ENCODE data around the gene RALGPS2. TPM values are rescaled to one million over a fixed set of nuclear protein-coding genes. Genes with fewer than 3 reads are reported as not detected.

The RALGPS2 gene
- total RNA-seq, 1 donor from 2014 or later, result 47.8 TPM

GRCh38 chr1:178706432-178706831 lies 18.6 kb upstream of the RALGPS2 start:
- peaks cover 14% of the 10 kb centered on the region for H3K4me1 Mint-ChIP-seq (ENCODE audit: unreplicated experiment)
- no peaks in the 10 kb centered on the region for H3K36me3 Mint-ChIP-seq
- H3K27me3 Mint-ChIP-seq, result peaks cover 3% of the 10 kb centered on the region
- no peaks in the 10 kb centered on the region for H3K9me3 Mint-ChIP-seq
- H3K27ac Mint-ChIP-seq, result no peak overlapping the region
- H3K4me3 Mint-ChIP-seq, result no peak overlapping the region
- no peak for DNase-seq (ENCODE audit: extremely low spot score, unreplicated experiment)
- TF ChIP-seq CTCF (conservative IDR thresholded peaks at IDR 0.05), result no peak

DNA sequence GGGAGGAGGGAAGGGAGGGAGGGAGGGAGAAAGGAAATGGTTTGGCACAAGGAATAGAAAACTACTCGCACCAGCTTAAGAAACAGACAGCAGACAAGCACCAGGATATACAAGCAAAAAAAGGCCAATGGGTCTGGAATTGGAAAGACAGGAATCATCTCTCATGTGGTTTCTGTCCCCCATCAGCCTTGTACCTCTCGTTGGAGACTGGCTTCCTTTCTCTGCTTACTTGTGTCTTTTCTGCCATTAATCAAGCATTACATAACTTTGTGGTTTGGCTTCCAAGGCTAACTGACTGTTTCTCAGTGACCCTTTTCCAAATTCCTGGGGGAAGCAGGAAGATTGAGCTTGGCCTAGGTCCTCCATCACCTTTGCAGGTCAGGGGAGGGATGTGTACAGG lies 11.8 kb upstream of the RALGPS2 start:
- H3K4me3 Mint-ChIP-seq, result no peak overlapping the region
- no peaks in the 10 kb centered on the region for H3K9me3 Mint-ChIP-seq
- H3K27me3 Mint-ChIP-seq, result peaks cover 3% of the 10 kb centered on the region
- no peak overlapping the region for H3K27ac Mint-ChIP-seq
- H3K4me1 Mint-ChIP-seq (ENCODE audit: unreplicated experiment), result no peaks in the 10 kb centered on the region
- no peak for TF ChIP-seq CTCF (conservative IDR thresholded peaks at IDR 0.05)
- DNase-seq (ENCODE audit: extremely low spot score, unreplicated experiment), result no peak
- no peaks in the 10 kb centered on the region for H3K36me3 Mint-ChIP-seq

DNA sequence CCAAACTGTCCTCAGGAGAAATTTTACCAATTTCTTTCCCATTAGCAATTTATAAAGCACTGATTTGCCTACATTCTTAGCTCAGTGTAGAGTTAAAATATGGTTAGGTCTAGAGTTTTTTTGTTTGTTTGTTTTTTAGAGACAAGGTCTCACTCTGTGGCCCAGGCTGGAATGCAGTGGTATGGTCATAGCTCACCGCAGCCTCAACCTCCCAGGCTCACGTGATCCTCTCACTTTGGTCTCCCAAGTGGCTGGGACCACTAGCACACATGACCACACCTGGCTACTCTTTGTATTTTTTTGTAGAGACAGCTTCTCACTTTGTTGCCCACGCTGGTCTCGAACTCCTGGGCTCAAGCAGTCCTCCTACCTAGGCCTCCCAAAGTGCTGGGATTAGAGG lies 10.6 kb upstream of the RALGPS2 start:
- DNase-seq (ENCODE audit: extremely low spot score, unreplicated experiment), result no peak

DNA sequence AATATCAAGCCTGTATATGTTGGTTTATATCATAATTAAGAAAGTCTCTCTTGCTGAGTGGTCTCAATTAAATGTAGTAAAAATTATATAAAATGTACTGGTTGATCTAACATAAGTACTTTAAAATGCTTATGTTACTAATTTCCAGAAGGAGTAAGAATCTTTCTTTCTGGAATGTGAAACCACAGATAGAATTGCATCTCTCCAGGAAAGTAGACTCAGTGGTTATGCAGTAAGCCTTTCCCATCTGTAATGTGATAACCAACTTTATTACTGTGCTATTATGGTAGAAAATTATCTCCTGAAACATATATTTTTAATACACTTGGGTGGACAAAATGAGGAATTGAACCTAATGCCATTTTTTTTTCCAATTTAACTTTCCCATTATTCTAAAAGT lies 8.9 kb upstream of the RALGPS2 start:
- no peaks in the 10 kb centered on the region for H3K4me1 Mint-ChIP-seq (ENCODE audit: unreplicated experiment)
- no peak for TF ChIP-seq CTCF (conservative IDR thresholded peaks at IDR 0.05)
- no peaks in the 10 kb centered on the region for H3K27me3 Mint-ChIP-seq
- DNase-seq (ENCODE audit: extremely low spot score, unreplicated experiment), result no peak
- H3K9me3 Mint-ChIP-seq, result no peaks in the 10 kb centered on the region
- no peak overlapping the region for H3K27ac Mint-ChIP-seq
- H3K4me3 Mint-ChIP-seq, result no peak overlapping the region
- H3K36me3 Mint-ChIP-seq, result no peaks in the 10 kb centered on the region

More for the DNA sequence above, 10.6 kb upstream of the RALGPS2 start:
- no peak for TF ChIP-seq CTCF (conservative IDR thresholded peaks at IDR 0.05)
- Mint-ChIP-seq H3K4me3 (no peak overlapping the region), H3K27ac (no peak overlapping the region), H3K4me1 (ENCODE audit: unreplicated experiment) (no peaks in the 10 kb centered on the region), H3K36me3 (no peaks in the 10 kb centered on the region), H3K27me3 (peaks cover 3% of the 10 kb centered on the region), H3K9me3 (no peaks in the 10 kb centered on the region)

- no peak for DNase-seq (ENCODE audit: extremely low spot score, unreplicated experiment)
- Mint-ChIP-seq H3K4me1 (ENCODE audit: unreplicated experiment) (peaks cover 1% of the 10 kb centered on the region), H3K27ac (no peak overlapping the region), H3K27me3 (no peaks in the 10 kb centered on the region), H3K9me3 (no peaks in the 10 kb centered on the region), H3K4me3 (no peak overlapping the region), H3K36me3 (no peaks in the 10 kb centered on the region)
- TF ChIP-seq CTCF (conservative IDR thresholded peaks at IDR 0.05), result no peak
Measured at GRCh38 chr1:178718520-178718919, 6.5 kb upstream of the RALGPS2 start.

DNA sequence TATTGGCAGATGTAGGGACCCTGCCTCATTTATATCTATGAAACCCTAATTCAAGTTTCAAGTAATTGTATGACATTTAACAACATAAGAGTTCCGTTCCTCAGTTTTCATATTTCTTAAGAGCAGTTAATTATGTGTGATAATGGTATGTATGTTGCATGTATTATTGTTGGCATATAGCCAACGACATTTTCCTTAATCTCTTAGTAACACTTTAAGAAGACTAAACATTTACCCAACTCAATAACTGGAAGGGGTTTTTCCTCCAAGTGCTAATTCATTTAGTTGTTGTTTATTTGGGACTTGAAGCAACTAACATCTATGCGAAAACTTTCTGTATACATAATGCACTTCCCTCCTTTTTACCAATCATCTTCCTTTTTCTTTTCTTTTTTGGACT lies 1.5 kb upstream of the RALGPS2 start:
- Mint-ChIP-seq H3K4me1 (ENCODE audit: unreplicated experiment) (peaks cover 33% of the 10 kb centered on the region), H3K27ac (peak overlapping the region; percentile 90), H3K27me3 (no peaks in the 10 kb centered on the region), H3K36me3 (no peaks in the 10 kb centered on the region), H3K9me3 (no peaks in the 10 kb centered on the region), H3K4me3 (peak overlapping the region; percentile 92)
- no peak for DNase-seq (ENCODE audit: extremely low spot score, unreplicated experiment)
- no peak for TF ChIP-seq CTCF (conservative IDR thresholded peaks at IDR 0.05)

All from type B pancreatic cell (in vitro differentiated cells).